ENCODE measurements around the gene CDIP1. TPM values are rescaled to one million over a fixed set of nuclear protein-coding genes. Genes with fewer than 3 reads are reported as not detected.

CDIP1 gene
- total and polyA plus RNA-seq, 2 experiments from 2014 or later, result 39.2 to 57.6 TPM

- no peak overlapping the region for H3K4me3 ChIP-seq
- no peak for TF ChIP-seq NANOG (IDR thresholded peaks at IDR 0.05; ENCODE audit: borderline replicate concordance)
- no peak for TF ChIP-seq STAT1 (IDR thresholded peaks at IDR 0.05; ENCODE audit: unreplicated experiment)
- no peak for TF ChIP-seq POLR2AphosphoS5 (IDR thresholded peaks at IDR 0.05; ENCODE audit: low read depth)
- no peak for TF ChIP-seq ZNF331 (CRISPR knock-in tag; IDR thresholded peaks at IDR 0.05; ENCODE audit: low read depth)
- no peak for TF ChIP-seq ZNF462 (CRISPR knock-in tag; IDR thresholded peaks at IDR 0.05)
- no peak for TF ChIP-seq ZNF114 (CRISPR knock-in tag; IDR thresholded peaks at IDR 0.05)
- TF ChIP-seq CREB1 (CRISPR knock-in tag; IDR thresholded peaks at IDR 0.05; ENCODE audit: low read depth), result no peak
- no peak for TF ChIP-seq EZH2phosphoT487 (IDR thresholded peaks at IDR 0.05; ENCODE audit: unreplicated experiment)
- no peak for TF ChIP-seq ETS1 (IDR thresholded peaks at IDR 0.05)
- TF ChIP-seq REST (IDR thresholded peaks at IDR 0.05; ENCODE audit: unreplicated experiment), result no peak
- TF ChIP-seq EZH2 (IDR thresholded peaks at IDR 0.05; ENCODE audit: low read depth, unreplicated experiment), result no peak
- no peak for TF ChIP-seq CTCF (conservative IDR thresholded peaks at IDR 0.05; ENCODE audit: low read depth in 2 of 2)
- TF ChIP-seq JUNB (IDR thresholded peaks at IDR 0.05; ENCODE audit: unreplicated experiment), result no peak
- no peaks in the 10 kb centered on the region for H3K36me3 ChIP-seq (ENCODE audit: insufficient read depth)
- no peaks in the 10 kb centered on the region for H3K27me3 ChIP-seq (ENCODE audit: insufficient read depth)
- H3K9me2 ChIP-seq (ENCODE audit: insufficient read depth), result no peaks in the 10 kb centered on the region
- H3K4me2 ChIP-seq, result no peak overlapping the region
- ATAC-seq (no peak), DNase-seq (ENCODE audit: low spot score) (no peak)
- Mint-ChIP-seq H3K9me3 (no peaks in the 10 kb centered on the region; the same call in 2 of the 3 replicates), H3K27me3 (ENCODE audit: insufficient read depth, low read depth, poor library complexity) (no peaks in the 10 kb centered on the region), H3K27ac (no peak overlapping the region), H3K4me1 (peaks cover 4% of the 10 kb centered on the region; the same call in 1 of the 3 replicates), H3K36me3 (ENCODE audit: low read depth) (no peaks in the 10 kb centered on the region), H3K4me3 (no peak overlapping the region)
- H3K4me1 ChIP-seq (ENCODE audit: insufficient read depth), result no peaks in the 10 kb centered on the region
- no peaks in the 10 kb centered on the region for H3F3A ChIP-seq (replicated peaks; ENCODE audit: low read depth)
- no peaks in the 10 kb centered on the region for H4K20me1 ChIP-seq (replicated peaks; ENCODE audit: insufficient read depth)
- no peak overlapping the region for H2AFZ ChIP-seq
- H3K79me2 ChIP-seq (replicated peaks; ENCODE audit: insufficient read depth), result no peaks in the 10 kb centered on the region
- no peak overlapping the region for H3K27ac ChIP-seq (ENCODE audit: low read depth)
Measured at GRCh38 chr16:4557973-4558372, 19.4 kb upstream of the CDIP1 start.
